Mesenchymal stem cell (in vitro differentiated cells and primary cell): Measurements from ENCODE around the gene ZXDC.

Experiments
- DNase-seq: peaks from one replicate; pipeline ENCODE4 v3.0.0-alpha.2; 2013
- H2AFZ ChIP-seq: one replicate; pipeline ENCODE4 v1.6.1; 2013; ENCODE audit warnings: low read depth, mild to moderate bottlenecking, control low read depth, inconsistent platforms, low read length, moderate library complexity
- H2AK5ac ChIP-seq: 2 replicates; pipeline ENCODE4 v1.6.1; 2013; ENCODE audit warnings: low read length, moderate library complexity, mild to moderate bottlenecking, inconsistent platforms; ENCODE audit not compliant: severe bottlenecking
- H2BK120ac ChIP-seq: one replicate; pipeline ENCODE4 v1.6.1; 2013; ENCODE audit warnings: low read depth, mild to moderate bottlenecking, inconsistent platforms, low read length, moderate library complexity
- H2BK12ac ChIP-seq, 2 experiments: one replicate each; pipeline ENCODE4 v1.6.1; 2013; ENCODE audit warnings: inconsistent platforms in 2 of 2, low read length in 2 of 2, mild to moderate bottlenecking in 2 of 2, moderate library complexity in 2 of 2, control low read depth in 1 of 2
- H2BK15ac ChIP-seq: one replicate; pipeline ENCODE4 v1.6.1; 2013; ENCODE audit warnings: mild to moderate bottlenecking, low read depth, inconsistent platforms; ENCODE audit not compliant: poor library complexity, severe bottlenecking
- H2BK5ac ChIP-seq: 2 replicates; pipeline ENCODE4 v1.6.1; 2013; ENCODE audit warnings: low read depth, mild to moderate bottlenecking, low read length, control low read depth, inconsistent platforms; ENCODE audit not compliant: poor library complexity, severe bottlenecking
- H3K14ac ChIP-seq, 2 experiments: one replicate each; pipeline ENCODE4 v1.6.1; 2013; ENCODE audit warnings: inconsistent platforms in 2 of 2, low read length in 2 of 2, control low read depth in 1 of 2, mild to moderate bottlenecking in 1 of 2, moderate library complexity in 1 of 2
- H3K18ac ChIP-seq, 2 experiments: one replicate each; pipeline ENCODE4 v1.6.1; 2013; ENCODE audit warnings: inconsistent platforms in 2 of 2, low read length in 2 of 2, control low read depth in 1 of 2, low read depth in 1 of 2, mild to moderate bottlenecking in 1 of 2
- H3K23ac ChIP-seq, 2 experiments: one replicate each; pipeline ENCODE4 v1.6.1; 2013; ENCODE audit warnings: inconsistent platforms in 2 of 2, low read length in 2 of 2, mild to moderate bottlenecking in 2 of 2, moderate library complexity in 2 of 2, control low read depth in 1 of 2
- H3K27ac ChIP-seq: 2 replicates; pipeline ENCODE4 v1.5.1; 2013; ENCODE audit warnings: mild to moderate bottlenecking, moderate library complexity, low read length, control low read depth, inconsistent platforms; ENCODE audit not compliant: poor library complexity, severe bottlenecking
- H3K27me3 ChIP-seq, 2 experiments: 2 replicates each; pipeline versions ENCODE4 v1.6.1 to v1.7.0; 2013; ENCODE audit warnings: low read length in 2 of 2, mild to moderate bottlenecking in 2 of 2, moderate library complexity in 2 of 2, control low read depth in 1 of 2, inconsistent platforms in 1 of 2; ENCODE audit not compliant: control insufficient read depth in 1 of 2, insufficient read depth in 1 of 2
- H3K36me3 ChIP-seq, 2 experiments: 2 replicates each; pipeline versions ENCODE4 v1.6.1 to v1.7.0; 2013; ENCODE audit warnings: low read length in 2 of 2, control low read depth in 1 of 2, inconsistent platforms in 1 of 2, low read depth in 1 of 2, mild to moderate bottlenecking in 1 of 2; ENCODE audit not compliant: insufficient read depth in 2 of 2, control insufficient read depth in 1 of 2
- H3K4ac ChIP-seq, 2 experiments: one replicate each; pipeline ENCODE4 v1.6.1; 2013; ENCODE audit warnings: inconsistent platforms in 2 of 2, low read length in 2 of 2, mild to moderate bottlenecking in 2 of 2, moderate library complexity in 2 of 2, control low read depth in 1 of 2, low read depth in 1 of 2
- H3K4me1 ChIP-seq: 2 replicates; pipeline ENCODE4 v1.6.1; 2013; ENCODE audit warnings: low read depth, low read length, control low read depth; ENCODE audit not compliant: control insufficient read depth, insufficient read depth
- H3K4me2 ChIP-seq: 2 replicates; pipeline ENCODE4 v1.6.1; 2013; ENCODE audit warnings: low read length, mild to moderate bottlenecking, inconsistent platforms; ENCODE audit not compliant: poor library complexity, severe bottlenecking
- H3K4me3 ChIP-seq, 2 experiments: 2 replicates each; pipeline versions ENCODE4 v1.5.1 to v1.7.0; 2013; ENCODE audit warnings: low read length in 2 of 2, mild to moderate bottlenecking in 2 of 2, control low read depth in 1 of 2, low read depth in 1 of 2; ENCODE audit not compliant: insufficient read depth in 1 of 2
- H3K79me1 ChIP-seq: replicated peaks from 2 replicates; pipeline ENCODE4 v1.6.1; 2013; ENCODE audit warnings: mild to moderate bottlenecking, control low read depth, low read length, inconsistent platforms; ENCODE audit not compliant: poor library complexity, severe bottlenecking
- H3K9ac ChIP-seq: 2 replicates; pipeline ENCODE4 v1.7.0; 2013; ENCODE audit warnings: mild to moderate bottlenecking, low read length, moderate library complexity
- H3K9me3 ChIP-seq: 2 replicates; pipeline ENCODE4 v1.7.0; 2013; ENCODE audit warnings: mild to moderate bottlenecking, low read length; ENCODE audit not compliant: control insufficient read depth
- H4K8ac ChIP-seq: one replicate; pipeline ENCODE4 v1.6.1; 2013; ENCODE audit warnings: inconsistent platforms, mild to moderate bottlenecking, low read length, moderate library complexity
- H4K91ac ChIP-seq: one replicate; pipeline ENCODE4 v1.6.1; 2013; ENCODE audit warnings: mild to moderate bottlenecking, low read length, inconsistent platforms
- WGBS: methylation state at CpG from one replicate; pipeline ENCODE4 v1.1.7; 2013; ENCODE audit warnings: mixed read lengths; 5-methylcytosine and 5-hydroxymethylcytosine counted together

The ZXDC gene

DNA sequence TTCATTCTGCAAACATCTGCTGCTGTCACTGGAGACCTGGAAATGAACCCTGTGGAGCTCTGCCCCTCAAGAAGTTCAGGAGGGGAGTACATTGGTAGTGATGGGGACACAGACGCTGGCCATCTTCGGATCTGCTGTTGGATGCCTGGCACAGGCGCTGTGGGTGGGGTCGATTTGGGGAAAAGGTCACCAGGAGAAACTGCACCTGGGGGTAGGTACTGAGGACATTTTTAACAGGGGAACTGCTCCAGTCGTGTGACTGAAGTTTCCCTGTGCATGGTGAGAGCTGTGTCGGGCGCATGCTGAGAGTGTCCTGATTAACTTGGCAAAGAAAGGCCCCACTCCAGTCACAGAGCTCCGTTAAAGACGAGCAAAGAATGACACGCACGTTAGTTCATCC lies 38.5 kb upstream of the ZXDC start:
- Histone ChIP-seq H3K9ac (no peak overlapping the region), H2AK5ac (no peak overlapping the region), H3K4ac (no peak overlapping the region), H2BK120ac (no peak overlapping the region), H3K4me2 (no peak overlapping the region), H3K4me3 (no peak overlapping the region), H4K8ac (no peak overlapping the region), H3K9me3 (no peaks in the 10 kb centered on the region), H3K27me3 (peaks cover 32 to 43% of the 10 kb centered on the region in 2 experiments), H2BK5ac (no peak overlapping the region), H3K18ac (no peak overlapping the region), H3K23ac (no peak overlapping the region), H3K14ac (no peak overlapping the region), H3K36me3 (no peaks in the 10 kb centered on the region), H2AFZ (no peak overlapping the region), H3K27ac (no peak overlapping the region), H2BK12ac (no peak overlapping the region), H4K91ac (no peak overlapping the region), H3K4me1 (peaks cover 2% of the 10 kb centered on the region), H3K79me1 (no peaks in the 10 kb centered on the region), H2BK15ac (no peak overlapping the region)
- DNase-seq = no peak
- WGBS = 80% methylated on average over 11 of the region's 11 CpGs

DNA sequence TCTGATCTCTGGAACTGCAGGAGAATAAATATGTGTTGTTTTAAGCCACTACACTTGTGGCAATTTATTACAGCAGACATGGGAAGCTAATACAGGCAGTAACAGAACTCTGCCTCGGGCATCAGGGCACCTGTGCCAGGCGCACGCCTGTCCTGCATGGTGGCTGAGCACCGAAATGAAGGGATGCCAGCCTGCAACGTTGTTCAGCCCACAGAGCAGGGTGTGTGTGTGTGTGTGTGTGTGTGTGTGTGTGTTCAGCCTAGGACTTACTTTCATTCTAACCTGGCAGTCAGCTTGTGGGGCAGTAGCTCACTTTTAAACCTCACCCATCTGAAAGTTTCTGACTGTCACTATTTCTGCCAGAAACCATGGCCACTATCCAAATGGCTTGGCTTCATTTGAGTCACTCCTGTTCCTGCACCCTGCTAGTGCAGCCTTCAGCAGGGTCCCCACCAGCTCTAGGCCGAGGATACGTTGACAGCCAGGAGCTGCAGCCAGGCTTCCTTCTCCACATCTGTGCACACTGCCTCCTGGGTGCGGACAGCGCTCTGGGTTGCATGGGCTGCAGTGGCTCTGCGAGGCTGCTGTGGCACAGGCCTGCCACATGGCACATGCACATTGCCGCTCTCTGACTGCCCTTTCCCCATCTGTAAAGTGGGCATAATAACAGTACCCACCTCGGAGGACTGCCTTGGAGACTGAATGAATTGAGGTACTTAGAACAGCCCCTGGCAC lies 37.4 kb upstream of the ZXDC start:
- Histone ChIP-seq H3K23ac (no peak overlapping the region), H4K8ac (no peak overlapping the region)

DNA sequence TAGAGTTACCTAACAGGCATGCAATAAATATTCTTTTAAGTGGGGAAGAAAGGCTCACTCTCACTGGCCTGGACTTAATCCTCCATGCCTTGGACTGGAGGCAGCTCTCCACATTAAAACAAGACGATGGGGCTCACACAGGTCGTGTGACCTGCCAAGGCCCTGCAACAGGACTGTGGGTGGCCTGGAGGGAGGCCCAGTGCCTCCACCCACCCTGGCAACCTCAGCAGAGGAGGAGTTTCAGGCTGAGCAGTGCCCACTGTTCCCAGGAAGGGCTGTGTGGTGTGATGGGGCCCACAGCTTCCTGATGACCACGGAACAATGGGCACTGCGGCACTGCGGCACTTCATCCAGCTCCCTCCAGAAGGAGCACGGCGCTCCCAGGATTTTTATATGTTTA lies 36.3 kb upstream of the ZXDC start:
- H2AK5ac ChIP-seq = no peak overlapping the region
- H2AFZ ChIP-seq = no peak overlapping the region
- no peak overlapping the region for H2BK5ac ChIP-seq
- no peak overlapping the region for H4K91ac ChIP-seq
- DNase-seq = no peak
- no peaks in the 10 kb centered on the region for H3K79me1 ChIP-seq
- no peak overlapping the region for H3K23ac ChIP-seq
- H3K36me3 ChIP-seq = no peaks in the 10 kb centered on the region
- no peak overlapping the region for H3K4ac ChIP-seq
- no peak overlapping the region for H3K4me3 ChIP-seq
- H2BK12ac ChIP-seq = no peak overlapping the region
- WGBS = 74% methylated on average over 7 of the region's 7 CpGs
- peak overlapping the region in 1 of 2 experiments; percentile 4 for H3K14ac ChIP-seq
- H3K4me1 ChIP-seq = peaks cover 4% of the 10 kb centered on the region
- no peak overlapping the region for H3K18ac ChIP-seq
- H3K4me2 ChIP-seq = no peak overlapping the region
- H3K9me3 ChIP-seq = no peaks in the 10 kb centered on the region
- no peak overlapping the region for H2BK15ac ChIP-seq
- H3K27me3 ChIP-seq = peaks cover 21 to 27% of the 10 kb centered on the region in 2 experiments
- no peak overlapping the region for H3K9ac ChIP-seq
- no peak overlapping the region for H3K27ac ChIP-seq
- no peak overlapping the region for H4K8ac ChIP-seq
- no peak overlapping the region for H2BK120ac ChIP-seq

More for the DNA sequence above, 37.4 kb upstream of the ZXDC start:
- Histone ChIP-seq H3K4me1 (peaks cover 4% of the 10 kb centered on the region), H3K9me3 (no peaks in the 10 kb centered on the region), H2BK5ac (no peak overlapping the region), H3K4me3 (no peak overlapping the region), H3K27ac (no peak overlapping the region), H2BK15ac (no peak overlapping the region), H3K27me3 (peaks cover 22 to 34% of the 10 kb centered on the region in 2 experiments), H4K91ac (peak overlapping the region; percentile 25), H3K18ac (no peak overlapping the region), H3K4ac (no peak overlapping the region), H2AK5ac (no peak overlapping the region), H2BK120ac (no peak overlapping the region), H3K9ac (no peak overlapping the region), H3K4me2 (no peak overlapping the region), H2BK12ac (no peak overlapping the region), H2AFZ (no peak overlapping the region), H3K14ac (no peak overlapping the region), H3K36me3 (no peaks in the 10 kb centered on the region), H3K79me1 (no peaks in the 10 kb centered on the region)
- 86% methylated on average over 12 of the region's 12 CpGs for WGBS
- DNase-seq = no peak

DNA sequence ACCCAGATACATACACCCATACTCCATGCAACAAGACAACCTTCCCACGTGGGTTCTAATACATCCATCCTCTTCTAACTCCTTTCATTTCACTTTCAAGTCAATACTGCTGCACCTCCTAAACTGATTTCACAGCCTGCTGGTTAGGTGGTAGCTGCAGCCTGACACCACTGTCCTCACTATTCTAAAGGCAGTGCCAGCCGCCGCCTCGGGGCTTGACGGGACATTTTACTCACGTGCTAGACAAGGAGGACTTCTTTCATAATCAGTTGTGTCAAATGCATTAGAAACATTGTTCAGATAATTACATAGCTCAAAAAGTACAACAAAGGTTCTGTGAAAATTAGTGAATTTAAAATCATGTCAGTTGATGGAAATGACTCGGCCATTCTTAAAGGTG lies 35.6 kb upstream of the ZXDC start:
- Histone ChIP-seq H3K4ac (no peak overlapping the region), H2BK15ac (no peak overlapping the region), H4K91ac (no peak overlapping the region), H2BK5ac (no peak overlapping the region), H3K9me3 (no peaks in the 10 kb centered on the region), H2AK5ac (no peak overlapping the region), H3K14ac (no peak overlapping the region), H3K9ac (no peak overlapping the region), H2BK120ac (no peak overlapping the region), H3K36me3 (no peaks in the 10 kb centered on the region), H2BK12ac (no peak overlapping the region), H3K27ac (no peak overlapping the region), H3K23ac (no peak overlapping the region), H2AFZ (no peak overlapping the region), H3K4me3 (no peak overlapping the region), H3K27me3 (peaks cover 21 to 30% of the 10 kb centered on the region in 2 experiments), H3K4me1 (peaks cover 4% of the 10 kb centered on the region), H3K4me2 (no peak overlapping the region), H3K18ac (no peak overlapping the region), H3K79me1 (no peaks in the 10 kb centered on the region), H4K8ac (no peak overlapping the region)
- WGBS = 85% methylated on average over 2 of the region's 7 CpGs
- DNase-seq = no peak
